Stimulated activated CD4-positive, alpha-beta T cell treated with anti-CD3 and anti-CD28 coated beads, Interleukin-2, amount 100 ng/mL, for 24 hours (primary cell): ENCODE measurements around the gene TMC3.
A peak's percentile ranks its signal among the peaks of the same experiment; 100 is the strongest.

Experiments used
- DNase-seq, 2 donors: peaks; one replicate each; pipeline ENCODE4 v3.0.0-alpha.2; 2020

The TMC3 gene

DNA sequence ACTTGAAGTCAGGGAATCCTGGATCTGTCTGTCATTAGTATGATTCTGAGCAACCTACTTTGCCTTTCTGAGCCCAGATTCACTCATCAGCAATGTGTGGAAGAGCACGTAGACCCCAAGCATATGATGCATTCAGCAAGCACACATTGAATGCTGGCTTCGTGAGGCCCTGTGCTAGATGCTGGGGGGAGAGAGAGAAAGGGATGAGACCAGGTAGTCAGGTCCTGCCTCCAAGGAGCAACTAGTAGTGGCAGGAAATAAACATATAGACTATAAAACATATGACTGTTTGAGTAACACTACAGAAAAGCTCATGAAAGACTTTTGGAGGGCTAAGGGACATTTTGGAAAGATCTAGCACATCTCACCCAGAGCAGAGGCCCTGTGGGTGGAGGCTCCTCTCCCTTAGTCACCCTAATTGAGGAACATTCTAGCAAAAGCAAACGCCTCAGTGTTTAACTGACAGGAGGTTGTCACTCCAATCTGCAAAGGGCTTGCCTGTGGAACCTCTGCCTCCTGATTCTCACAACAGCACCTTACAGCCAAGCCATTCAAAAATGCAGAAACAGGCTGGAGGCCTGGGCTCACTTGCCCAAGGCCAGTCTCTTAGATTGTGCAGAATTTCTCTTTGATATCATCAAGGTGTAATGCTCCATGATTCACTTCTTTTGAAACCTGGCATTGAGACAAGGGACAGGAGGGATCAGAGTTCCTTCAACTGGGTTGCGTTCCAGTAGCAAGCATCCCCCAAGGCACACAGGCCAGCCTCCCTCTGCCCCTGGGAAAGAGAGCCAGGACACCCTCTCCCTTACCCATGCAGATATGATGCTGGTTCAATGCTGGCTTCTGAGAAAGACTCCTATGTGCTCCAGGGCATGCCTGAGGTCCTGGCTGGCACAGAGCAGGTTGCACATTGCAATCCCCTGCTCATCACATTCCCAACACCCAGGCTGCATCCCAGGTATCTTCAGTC, 76.1 kb downstream of the TMC3 start:
- no peak for DNase-seq

DNA sequence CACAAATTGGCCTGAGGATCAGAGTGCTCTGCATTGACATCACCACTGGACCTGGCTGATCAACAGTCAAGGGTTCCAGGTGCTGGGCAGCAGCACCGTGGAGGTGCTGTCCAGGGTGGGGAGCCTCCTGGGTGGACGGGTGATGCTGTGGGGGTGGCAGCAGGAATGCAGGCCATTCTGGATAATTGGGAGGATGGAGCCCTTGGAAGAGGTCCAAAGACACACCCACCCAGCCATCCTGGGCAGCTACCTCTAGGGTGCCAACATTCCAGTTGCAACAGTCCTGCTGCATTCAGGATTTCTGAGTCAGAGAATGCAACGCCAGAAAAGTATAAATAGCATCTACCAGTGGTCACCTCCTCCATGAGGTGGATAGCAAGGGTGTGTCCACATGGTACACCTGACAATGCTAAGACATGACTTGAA, 76.9 kb downstream of the TMC3 start:
- DNase-seq = no peak

DNA sequence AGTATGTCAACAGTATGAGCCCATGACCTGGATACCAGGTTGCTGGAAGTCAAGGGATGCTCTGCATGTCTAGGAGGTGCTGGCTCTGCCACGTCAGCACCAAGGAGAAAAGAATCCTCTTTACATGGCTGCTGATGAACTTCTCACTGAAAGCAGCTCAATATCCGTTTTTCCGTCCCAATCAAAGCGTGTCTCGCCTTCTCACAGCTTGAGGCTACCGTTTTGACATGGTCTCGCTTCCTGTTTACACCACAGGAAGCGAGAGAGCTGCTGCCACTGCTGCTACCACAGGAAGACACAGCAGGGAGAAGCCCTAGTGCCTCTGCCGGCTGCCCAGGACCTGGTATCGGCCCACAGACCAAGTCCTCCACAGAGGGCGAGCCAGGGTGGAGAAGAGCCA, 77.3 kb downstream of the TMC3 start:
- peak; percentile 64 to 70 for DNase-seq

DNA sequence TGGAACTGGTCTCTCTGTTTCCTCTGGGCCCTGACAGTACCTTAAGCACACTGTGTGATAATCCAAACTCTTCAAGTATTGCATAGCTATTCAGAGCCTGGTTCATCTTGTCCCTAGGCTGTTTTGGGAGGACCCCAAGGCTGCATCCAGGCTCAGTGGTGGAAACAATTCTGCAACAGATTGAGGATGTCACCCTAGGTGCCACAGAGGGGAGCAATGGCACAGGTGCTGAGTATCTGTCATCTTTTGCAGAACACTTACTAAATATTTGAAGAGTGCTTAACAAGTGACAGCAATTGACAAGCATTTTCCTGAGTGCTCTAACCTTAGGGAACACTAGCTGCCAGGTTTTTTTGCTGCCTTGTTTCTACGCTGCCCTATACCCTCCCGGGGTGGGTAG, 77.8 kb downstream of the TMC3 start:
- no peak for DNase-seq

- DNase-seq = no peak
These were observed 78.4 kb downstream of the TMC3 start for GRCh38 chr15:81295486-81296121.

GRCh38 chr15:81294516-81294880, 79.5 kb downstream of the TMC3 start:
- no peak for DNase-seq

DNA sequence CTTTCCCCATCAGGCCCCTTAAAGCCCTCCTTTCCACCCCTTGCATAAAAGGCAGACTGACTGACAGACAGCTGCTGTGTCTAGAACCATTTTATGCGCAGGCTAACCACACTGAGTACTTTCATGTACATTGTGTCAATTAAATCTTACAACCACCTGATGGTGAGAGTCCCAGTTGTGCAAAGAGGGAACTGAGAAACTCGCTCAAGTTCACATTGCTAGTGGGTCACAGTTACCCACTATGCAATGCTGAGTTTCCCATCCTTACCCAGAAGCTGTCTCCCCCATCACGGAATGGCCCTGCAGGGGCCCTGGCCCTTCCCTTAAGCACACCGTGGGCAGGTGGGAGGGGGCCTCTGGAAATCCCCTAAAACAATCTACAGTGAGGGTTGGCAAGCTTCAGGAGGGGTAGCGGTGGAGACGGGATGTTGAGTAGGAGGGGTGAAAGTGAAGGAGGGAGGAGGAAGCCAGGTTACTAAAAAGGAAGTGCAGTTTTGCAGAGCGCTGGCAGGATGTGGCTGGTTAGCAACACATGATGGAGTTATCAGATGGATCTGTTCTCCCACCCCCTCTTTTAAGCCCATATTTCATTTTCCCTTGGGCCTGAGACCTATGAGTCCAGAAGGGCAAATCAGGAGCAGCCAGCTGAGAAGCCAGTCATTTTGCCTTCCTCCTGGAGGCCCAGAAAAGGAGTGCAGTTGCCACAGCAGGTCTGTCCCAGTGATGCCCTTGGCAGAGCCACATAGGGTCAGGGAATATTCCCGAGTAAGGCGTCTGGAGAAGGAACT, 80.1 kb downstream of the TMC3 start:
- peak; percentile 77 to 81 for DNase-seq

GRCh38 chr15:81292523-81293001, 81.5 kb downstream of the TMC3 start:
- DNase-seq = peak in 1 of 2 donors; percentile 58

GRCh38 chr15:81291916-81292522, 82.0 kb downstream of the TMC3 start:
- no peak for DNase-seq

GRCh38 chr15:81289910-81290309, 84.1 kb downstream of the TMC3 start:
- no peak for DNase-seq

DNA sequence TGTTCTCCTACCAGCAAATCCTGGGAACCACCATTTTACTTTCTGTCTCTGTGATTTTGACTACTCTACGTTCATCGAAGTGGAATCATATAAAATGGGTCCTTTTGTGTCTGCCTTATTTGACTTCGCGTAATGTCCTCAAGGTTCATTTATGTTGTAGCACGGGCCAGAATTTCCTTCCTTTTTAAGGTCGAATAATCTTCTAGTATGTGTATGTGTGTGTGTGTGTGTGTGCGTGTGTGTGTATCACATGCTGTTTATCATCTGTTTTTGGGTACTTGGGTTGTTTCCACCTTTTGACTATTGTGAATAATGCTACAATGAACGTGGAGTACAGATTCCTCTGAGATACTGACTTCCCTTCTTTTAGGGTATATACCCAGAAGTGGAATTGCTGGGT, 85.4 kb downstream of the TMC3 start:
- DNase-seq = no peak

- DNase-seq = no peak
These were observed 86.0 kb downstream of the TMC3 start for GRCh38 chr15:81288040-81288439.

DNA sequence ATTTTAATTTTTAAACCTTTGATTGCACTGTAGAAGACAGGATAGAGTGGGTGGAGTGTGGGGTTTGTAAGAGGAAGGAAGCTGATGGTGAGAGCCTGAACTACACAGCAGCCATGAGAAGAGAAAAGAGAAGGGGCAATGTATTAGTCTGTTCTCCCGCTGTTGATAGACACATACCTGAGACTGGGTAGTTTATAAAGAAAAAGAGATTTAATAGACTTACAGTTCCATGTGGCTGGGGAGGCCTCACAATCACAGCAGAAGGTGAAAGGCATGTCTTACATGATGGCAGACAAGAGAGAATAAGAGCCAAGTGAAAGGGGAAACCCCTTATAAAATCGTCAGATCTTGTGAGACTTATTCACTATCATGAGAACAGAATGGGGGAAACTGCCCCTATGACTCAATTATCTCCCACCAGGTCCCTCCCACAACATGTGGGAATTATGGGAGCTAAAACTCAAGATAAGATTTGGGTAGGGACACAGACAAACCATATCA, 87.3 kb downstream of the TMC3 start:
- DNase-seq = no peak

GRCh38 chr15:81285461-81285860, 88.6 kb downstream of the TMC3 start:
- no peak for DNase-seq

- no peak for DNase-seq
These were observed 89.6 kb downstream of the TMC3 start for GRCh38 chr15:81284256-81285031.

GRCh38 chr15:81282911-81283310, 91.1 kb downstream of the TMC3 start:
- no peak for DNase-seq

GRCh38 chr15:81282606-81282895, 91.5 kb downstream of the TMC3 start:
- no peak for DNase-seq

- no peak for DNase-seq
These were observed 92.0 kb downstream of the TMC3 start for GRCh38 chr15:81281766-81282605.

DNA sequence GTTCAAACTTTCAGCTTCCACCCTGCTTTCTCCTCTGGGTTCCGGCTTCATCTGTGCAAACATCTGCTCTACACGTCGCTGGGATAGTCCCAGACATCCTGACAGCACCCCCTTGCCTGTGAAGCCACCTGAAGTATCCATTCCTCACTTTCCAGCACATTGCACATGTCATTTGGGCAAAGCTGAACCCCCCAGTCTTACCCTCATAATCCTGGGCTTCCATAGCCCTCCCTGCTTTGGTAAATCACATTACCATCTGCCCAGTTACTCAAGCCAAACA, 92.6 kb downstream of the TMC3 start:
- DNase-seq = no peak
